Stromal cell of bone marrow (primary cell): ENCODE measurements around the gene GNG7.

Experiments
- DNase-seq: peaks from one replicate; pipeline ENCODE4 v3.0.0-alpha.2; 2012; ENCODE audit warnings: low read depth

The GNG7 gene

GRCh38 chr19:2462635-2463421 lies 239.7 kb downstream of the GNG7 start:
- DNase-seq = peak; percentile 98

GRCh38 chr19:2461751-2462634 lies 240.5 kb downstream of the GNG7 start:
- no peak for DNase-seq
